Ramos (cell line): ENCODE measurements around the gene C1S.

Experiments used
- in situ Hi-C: fragments of 300-500 bp; cut with MboI; formaldehyde crosslinking; loops from one replicate; pipeline ENCODE4 v1.14.3; 2022; ENCODE audit warnings: low sequenced_read_pairs; ENCODE audit not compliant: unreplicated experiment

The C1S gene

GRCh38 chr12:7073946-7074345, 13.4 kb downstream of the C1S start:
- in situ Hi-C loops, result no loop called here

GRCh38 chr12:7075518-7075917, 15.0 kb downstream of the C1S start:
- in situ Hi-C loops, result no loop called here

- in situ Hi-C loops, result no loop called here
These were observed 15.4 kb downstream of the C1S start for GRCh38 chr12:7075939-7076338.

GRCh38 chr12:7076493-7076892, 16.0 kb downstream of the C1S start:
- in situ Hi-C loops, result no loop called here

- in situ Hi-C loops, result no loop called here
These were observed 17.6 kb downstream of the C1S start for GRCh38 chr12:7078163-7078562.

GRCh38 chr12:7079826-7080125, 19.3 kb downstream of the C1S start:
- in situ Hi-C loops, result no loop called here

GRCh38 chr12:7081037-7081436, 20.5 kb downstream of the C1S start:
- in situ Hi-C loops, result no loop called here

GRCh38 chr12:7083125-7083524, 22.6 kb downstream of the C1S start:
- in situ Hi-C loops, result no loop called here

GRCh38 chr12:7089196-7089871, 28.8 kb downstream of the C1S start:
- in situ Hi-C loops, result no loop called here

GRCh38 chr12:7090222-7090998, 29.9 kb downstream of the C1S start:
- in situ Hi-C loops, result loop anchor here (5.0 kb wide), 1 partner anchor 158 kb away; no protein-coding TSS in a partner anchor

GRCh38 chr12:7091171-7091570, 30.7 kb downstream of the C1S start:
- in situ Hi-C loops, result loop anchor here (5.0 kb wide), 1 partner anchor 159 kb away; no protein-coding TSS in a partner anchor

GRCh38 chr12:7091660-7092228, 31.2 kb downstream of the C1S start:
- in situ Hi-C loops, result loop anchor here (5.0 kb wide), 1 partner anchor 159 kb away; no protein-coding TSS in a partner anchor

GRCh38 chr12:7092229-7092985, 31.9 kb downstream of the C1S start, which contains the start of gene C1R:
TSS of gene C1R (minus strand) at chr12:7092445. CDS start at chr12:7092388, 57 bp downstream.
- in situ Hi-C loops, result loop anchor here (5.0 kb wide), 1 partner anchor 160 kb away; no protein-coding TSS in a partner anchor

GRCh38 chr12:7092986-7093460, 32.5 kb downstream of the C1S start:
- in situ Hi-C loops, result loop anchor here (5.0 kb wide), 1 partner anchor 161 kb away; no protein-coding TSS in a partner anchor

- in situ Hi-C loops, result loop anchor here (5.0 kb wide), 1 partner anchor 161 kb away; no protein-coding TSS in a partner anchor
These were observed 33.0 kb downstream of the C1S start for GRCh38 chr12:7093486-7093885.

- in situ Hi-C loops, result loop anchor here (5.0 kb wide), 1 partner anchor 162 kb away; no protein-coding TSS in a partner anchor
These were observed 33.4 kb downstream of the C1S start for GRCh38 chr12:7093892-7094291.

- in situ Hi-C loops, result no loop called here
These were observed 35.8 kb downstream of the C1S start for GRCh38 chr12:7096006-7096932.

GRCh38 chr12:7096979-7097378, 36.5 kb downstream of the C1S start:
- in situ Hi-C loops, result no loop called here
